Frontal cortex (tissue), 4 donors: ENCODE data around the gene PHAX. TPM values are rescaled to one million over a fixed set of nuclear protein-coding genes. Genes with fewer than 3 reads are reported as not detected.
"Not testable (repeated sequence)": the region's sequence is repeated elsewhere in the genome, so short reads cannot be mapped to it uniquely, and the experiment has no call there.

Experiments used
- DNase-seq, 2 donors: peaks; one replicate each; pipeline ENCODE4 v3.0.0; 2012; ENCODE audit warnings: low spot score in 2 of 2
- FAIRE-seq: peaks from 2 replicates; lab custom pipeline; 2012; peaks lifted over from hg19 to GRCh38; lab: Jason Lieb, UNC
- total RNA-seq: library from RNA; depleted of rRNA; stranded (reverse); fragments of >200 nt; gene quantifications from one replicate; pipeline ENCODE4 v1.2.3, GENCODE V29; 2014
- donor health status: control.
- donor health status: control.
- donor health status: control.

The PHAX gene
- total RNA-seq, 1 donor from 2014 or later = 96.6 TPM

- not testable (repeated sequence) for DNase-seq, FAIRE-seq
Measured at GRCh38 chr5:126599971-126600630, 646 bp upstream of the PHAX start.

- DNase-seq (no peak), FAIRE-seq (no peak)
Measured at GRCh38 chr5:126603402-126603991, 2.8 kb downstream of the PHAX start.

- FAIRE-seq (no peak), DNase-seq (no peak)
Measured at GRCh38 chr5:126605525-126605924, 4.8 kb downstream of the PHAX start.

GRCh38 chr5:126610160-126610559, 9.4 kb downstream of the PHAX start:
- DNase-seq = no peak

GRCh38 chr5:126610616-126611015, 9.9 kb downstream of the PHAX start:
- FAIRE-seq (no peak), DNase-seq (no peak)

More at GRCh38 chr5:126610160-126610559, 9.4 kb downstream of the PHAX start:
- no peak for FAIRE-seq

DNA sequence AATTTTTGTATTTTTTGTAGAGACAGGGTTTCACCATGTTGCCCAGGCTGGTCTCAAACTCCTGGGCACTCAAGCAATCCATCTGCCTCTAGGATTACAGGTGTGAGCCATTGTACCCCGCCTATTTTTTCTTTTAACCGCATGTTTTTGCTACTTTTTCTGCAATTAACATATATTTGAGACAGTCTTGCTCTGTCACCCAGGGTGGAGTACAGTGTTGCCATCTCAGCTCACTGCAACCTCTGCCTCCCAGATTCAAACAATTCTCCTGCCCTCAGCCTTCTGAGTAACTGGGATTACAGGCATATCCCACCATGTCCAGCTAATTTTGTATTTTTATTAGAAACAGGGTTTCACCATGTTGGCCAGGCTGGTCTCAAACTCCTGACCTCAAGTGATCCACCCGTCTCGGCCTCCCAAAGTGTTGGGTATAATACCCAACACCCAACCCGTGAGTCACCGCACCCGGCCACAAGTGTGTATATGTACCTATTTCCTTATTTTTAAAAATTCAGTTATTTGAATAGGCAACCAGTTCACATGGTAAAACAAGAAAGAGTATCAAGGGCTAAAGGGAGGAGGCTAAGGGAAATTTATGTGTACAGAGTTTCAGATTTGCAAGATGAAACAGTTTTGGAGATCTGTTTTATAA, 13.3 kb downstream of the PHAX start:
- DNase-seq = no peak
- FAIRE-seq = no peak

- DNase-seq (no peak), FAIRE-seq (no peak)
Measured at GRCh38 chr5:126615286-126615685, 14.5 kb downstream of the PHAX start.

GRCh38 chr5:126617603-126618002, 16.9 kb downstream of the PHAX start:
- DNase-seq, FAIRE-seq: not testable (repeated sequence)

DNA sequence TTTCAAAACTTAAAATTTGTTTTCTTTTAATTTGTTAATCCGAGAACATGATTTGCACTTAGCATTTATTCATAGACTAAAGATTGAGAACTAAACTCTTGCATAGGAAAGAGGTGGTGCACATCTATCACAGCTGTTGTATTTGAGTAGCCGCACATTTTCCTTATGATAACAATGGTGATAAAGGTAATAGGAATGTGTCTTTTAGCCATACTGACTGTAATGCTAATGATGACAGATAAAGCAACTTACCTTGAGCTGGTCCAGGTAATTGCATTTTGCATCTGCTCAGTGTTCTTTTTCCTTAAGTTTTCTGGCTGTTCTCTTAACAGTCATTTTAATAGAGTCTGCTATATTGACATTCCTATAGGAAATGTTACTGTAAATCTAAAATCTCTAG, 19.0 kb downstream of the PHAX start:
- FAIRE-seq = no peak
- DNase-seq = no peak

- FAIRE-seq (no peak), DNase-seq (no peak)
Measured at GRCh38 chr5:126624534-126624933, 23.8 kb downstream of the PHAX start.

DNA sequence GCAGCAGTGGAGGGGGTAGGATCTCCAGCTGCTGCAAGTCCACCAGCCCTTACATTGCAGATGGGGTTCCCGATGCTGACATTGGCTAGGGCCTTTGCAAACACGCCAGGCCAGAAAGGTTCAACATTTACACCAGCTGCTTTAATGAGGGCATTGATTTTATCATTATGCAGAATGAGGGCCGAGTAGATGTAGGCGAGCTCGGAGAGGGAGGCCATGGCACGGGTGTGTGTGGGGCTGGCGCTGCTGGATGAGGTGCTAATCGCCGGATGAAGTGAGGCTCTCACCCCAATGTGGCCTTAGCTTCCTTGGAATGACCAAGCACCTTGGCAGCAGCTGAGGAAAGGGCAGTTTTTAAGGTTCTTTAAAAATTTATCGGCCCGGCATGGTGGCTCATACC, 27.4 kb downstream of the PHAX start:
- FAIRE-seq (no peak), DNase-seq (no peak)

- FAIRE-seq = no peak
- no peak for DNase-seq
Measured at GRCh38 chr5:126631920-126632319, 31.2 kb downstream of the PHAX start.

DNA sequence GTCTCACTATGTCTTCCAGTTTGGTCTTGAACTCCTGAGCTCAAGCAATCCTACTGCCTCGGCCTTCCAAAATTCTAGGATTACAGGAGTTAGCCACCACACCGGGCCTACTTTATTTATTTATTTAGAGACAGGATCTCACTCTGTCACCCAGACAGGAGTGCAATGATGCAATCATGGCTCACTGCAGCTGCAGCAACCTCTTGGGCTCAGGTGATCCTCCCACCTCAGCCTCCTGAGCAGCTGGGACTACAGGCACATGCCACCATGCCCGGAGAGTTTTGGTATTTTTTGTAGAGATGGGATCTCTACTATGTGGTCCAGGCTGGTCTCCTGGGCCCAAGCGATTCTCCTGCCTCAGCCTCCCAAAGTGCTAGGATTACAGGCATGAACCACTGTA, 32.8 kb downstream of the PHAX start:
- FAIRE-seq = no peak

GRCh38 chr5:126635585-126635984, 34.8 kb downstream of the PHAX start:
- no peak for FAIRE-seq

More for the DNA sequence above, 32.8 kb downstream of the PHAX start:
- DNase-seq = no peak

DNA sequence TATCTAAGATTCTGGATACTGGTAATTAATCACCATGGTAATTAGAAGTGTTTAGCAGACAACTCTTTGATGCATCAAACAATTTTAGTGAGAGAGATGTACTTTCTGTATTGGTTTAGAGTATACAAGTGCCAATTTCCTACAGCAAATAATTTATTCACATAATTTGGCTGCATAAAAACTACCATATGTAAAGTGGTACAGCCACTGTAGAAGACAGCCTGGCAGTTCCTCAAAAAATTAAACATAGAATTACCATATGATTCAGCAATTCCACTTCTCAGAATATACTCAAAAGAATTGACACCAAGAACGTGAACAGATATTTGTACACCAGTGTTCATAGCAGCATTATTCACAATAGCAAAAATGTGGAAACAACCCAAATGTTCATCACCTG, 36.2 kb downstream of the PHAX start:
- no peak for DNase-seq
- no peak for FAIRE-seq

More at GRCh38 chr5:126635585-126635984, 34.8 kb downstream of the PHAX start:
- DNase-seq = no peak

DNA sequence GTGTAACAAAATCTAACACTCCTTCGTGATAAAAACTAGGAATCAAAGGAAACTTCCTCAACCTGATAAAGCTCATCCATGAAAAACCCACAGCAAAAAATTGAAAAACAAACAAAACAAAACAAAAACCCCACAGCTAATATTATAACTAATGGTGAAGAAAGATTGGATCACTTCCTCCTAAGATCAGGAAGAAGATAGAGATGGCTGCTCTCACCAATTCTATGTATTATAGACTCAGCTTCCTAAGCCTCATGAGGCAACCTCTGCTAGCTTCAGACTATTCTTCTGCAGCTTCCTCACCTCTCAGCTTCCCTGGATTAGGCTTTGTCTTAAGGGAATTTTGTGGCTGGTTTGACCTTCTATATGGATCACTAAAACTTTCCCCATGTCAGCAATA, 40.1 kb downstream of the PHAX start:
- FAIRE-seq (no peak), DNase-seq (no peak)

DNA sequence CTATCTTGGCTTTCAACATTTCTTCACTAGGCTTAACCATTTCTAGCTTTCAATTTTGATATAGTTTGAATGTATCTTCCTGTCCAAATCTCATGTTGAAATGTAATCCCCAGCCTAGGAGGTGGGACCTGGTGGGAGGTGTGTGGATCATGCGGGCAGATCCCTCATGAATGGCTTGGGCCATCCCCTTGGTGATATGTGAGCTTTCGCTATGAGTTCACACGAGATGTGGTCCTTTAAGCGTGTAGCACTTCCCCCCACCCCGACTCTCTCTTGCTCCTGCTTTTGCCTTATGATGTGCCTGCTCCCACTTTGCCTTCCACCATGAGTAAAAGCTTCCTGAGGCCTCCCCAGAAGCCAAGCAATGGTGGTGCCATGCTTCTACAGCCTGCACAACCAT, 40.6 kb downstream of the PHAX start:
- FAIRE-seq (no peak), DNase-seq (no peak)

DNA sequence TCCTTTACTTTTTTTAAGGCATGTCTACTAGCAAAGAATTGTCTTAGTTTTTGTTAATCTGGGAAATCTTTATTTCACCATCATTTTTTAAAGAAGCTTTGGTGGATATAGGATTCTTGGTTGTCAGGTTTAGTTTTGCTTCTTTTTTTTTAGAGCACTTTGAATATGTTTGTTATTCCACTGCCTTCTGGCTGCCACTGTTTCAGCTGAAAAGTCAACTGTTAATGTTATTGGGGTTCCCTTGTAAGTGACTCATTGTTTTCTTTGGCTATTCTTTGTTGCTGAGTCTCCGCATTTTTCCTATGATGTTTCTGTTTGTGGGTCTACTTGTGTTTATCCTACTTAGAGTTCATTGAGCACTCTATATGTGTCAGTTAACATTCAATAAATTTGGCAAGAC, 44.4 kb downstream of the PHAX start:
- FAIRE-seq (no peak), DNase-seq (no peak)

- DNase-seq = no peak
- FAIRE-seq = no peak
Measured at GRCh38 chr5:126647071-126647470, 46.3 kb downstream of the PHAX start.

GRCh38 chr5:126648471-126648870, 47.7 kb downstream of the PHAX start:
- DNase-seq (no peak), FAIRE-seq (no peak)

GRCh38 chr5:126649057-126649456, 48.3 kb downstream of the PHAX start:
- FAIRE-seq = not testable (repeated sequence)

More at GRCh38 chr5:126649057-126649456, 48.3 kb downstream of the PHAX start:
- DNase-seq = not testable (repeated sequence)
